ENCODE results near the gene DSTYK. TPM values are rescaled to one million over a fixed set of nuclear protein-coding genes. Genes with fewer than 3 reads are reported as not detected.

The DSTYK gene
- total RNA-seq, 2 donors from 2014 or later: 9.8 to 10.7 TPM

GRCh38 chr1:205248793-205249601, 37.5 kb upstream of the DSTYK start:
- no peak overlapping the region for H3K27ac Mint-ChIP-seq
- ATAC-seq (replicated peaks in 1 of 2) (no peak), DNase-seq (no peak)
- H3K27me3 Mint-ChIP-seq (ENCODE audit: low read depth): no peaks in the 10 kb centered on the region
- H3K4me1 Mint-ChIP-seq (ENCODE audit: low read depth): peaks cover 4% of the 10 kb centered on the region
- H3K36me3 Mint-ChIP-seq (ENCODE audit: insufficient read depth in 2 of 2): peaks cover 0 to 1% of the 10 kb centered on the region in 2 donors
- H3K9me3 Mint-ChIP-seq: no peaks in the 10 kb centered on the region
- peak overlapping the region in 1 of 2 donors; percentile 11 for H3K4me3 Mint-ChIP-seq

GRCh38 chr1:205247130-205247921, 35.8 kb upstream of the DSTYK start:
- DNase-seq (peak in 1 of 2 donors; percentile 21), ATAC-seq (replicated peaks in 1 of 2) (peak; percentile 32 to 64)
- H3K4me1 Mint-ChIP-seq (ENCODE audit: low read depth): peaks cover 9% of the 10 kb centered on the region
- no peak overlapping the region for H3K27ac Mint-ChIP-seq
- peaks cover 0 to 4% of the 10 kb centered on the region in 2 donors for H3K36me3 Mint-ChIP-seq (ENCODE audit: insufficient read depth in 2 of 2)
- H3K27me3 Mint-ChIP-seq (ENCODE audit: low read depth): no peaks in the 10 kb centered on the region
- H3K9me3 Mint-ChIP-seq: no peaks in the 10 kb centered on the region
- H3K4me3 Mint-ChIP-seq: peak overlapping the region; percentile 5 to 9

GRCh38 chr1:205246351-205247119, 35.0 kb upstream of the DSTYK start:
- peaks cover 9% of the 10 kb centered on the region for H3K4me1 Mint-ChIP-seq (ENCODE audit: low read depth)

GRCh38 chr1:205245096-205245495, 33.6 kb upstream of the DSTYK start:
- no peak overlapping the region for H3K4me3 Mint-ChIP-seq
- peaks cover 0 to 5% of the 10 kb centered on the region in 2 donors for H3K36me3 Mint-ChIP-seq (ENCODE audit: insufficient read depth in 2 of 2)
- DNase-seq (no peak), ATAC-seq (replicated peaks in 1 of 2) (no peak)
- no peaks in the 10 kb centered on the region for H3K27me3 Mint-ChIP-seq (ENCODE audit: low read depth)
- no peaks in the 10 kb centered on the region for H3K9me3 Mint-ChIP-seq
- no peak overlapping the region for H3K27ac Mint-ChIP-seq
- H3K4me1 Mint-ChIP-seq (ENCODE audit: low read depth): peaks cover 17% of the 10 kb centered on the region

More at GRCh38 chr1:205246351-205247119, 35.0 kb upstream of the DSTYK start:
- Mint-ChIP-seq H3K9me3 (no peaks in the 10 kb centered on the region), H3K27ac (no peak overlapping the region), H3K4me3 (peak overlapping the region; percentile 9 to 70), H3K36me3 (ENCODE audit: insufficient read depth in 2 of 2) (peaks cover 0 to 5% of the 10 kb centered on the region in 2 donors), H3K27me3 (ENCODE audit: low read depth) (no peaks in the 10 kb centered on the region)
- DNase-seq (no peak), ATAC-seq (replicated peaks in 1 of 2) (no peak)

- ATAC-seq (replicated peaks in 1 of 2): no peak
- Mint-ChIP-seq H3K9me3 (no peaks in the 10 kb centered on the region), H3K27me3 (ENCODE audit: low read depth) (no peaks in the 10 kb centered on the region), H3K36me3 (ENCODE audit: insufficient read depth in 2 of 2) (peaks cover 0 to 5% of the 10 kb centered on the region in 2 donors), H3K4me3 (no peak overlapping the region), H3K27ac (no peak overlapping the region), H3K4me1 (ENCODE audit: low read depth) (peaks cover 24% of the 10 kb centered on the region)
- DNase-seq: no peak
Observed at GRCh38 chr1:205244384-205244783, 32.9 kb upstream of the DSTYK start.

GRCh38 chr1:205243350-205244191, 32.1 kb upstream of the DSTYK start:
- H3K9me3 Mint-ChIP-seq: no peaks in the 10 kb centered on the region
- H3K36me3 Mint-ChIP-seq (ENCODE audit: insufficient read depth in 2 of 2): peaks cover 0 to 5% of the 10 kb centered on the region in 2 donors
- no peak for ATAC-seq (replicated peaks in 1 of 2)

GRCh38 chr1:205241366-205242030, 30.0 kb upstream of the DSTYK start:
- Mint-ChIP-seq H3K9me3 (no peaks in the 10 kb centered on the region), H3K36me3 (ENCODE audit: insufficient read depth in 2 of 2) (peaks cover 0 to 4% of the 10 kb centered on the region in 2 donors), H3K4me3 (no peak overlapping the region), H3K27me3 (ENCODE audit: low read depth) (no peaks in the 10 kb centered on the region), H3K4me1 (ENCODE audit: low read depth) (peaks cover 48% of the 10 kb centered on the region), H3K27ac (no peak overlapping the region)
- ATAC-seq (replicated peaks in 1 of 2) (no peak), DNase-seq (no peak)

More at GRCh38 chr1:205243350-205244191, 32.1 kb upstream of the DSTYK start:
- Mint-ChIP-seq H3K4me1 (ENCODE audit: low read depth) (peaks cover 27% of the 10 kb centered on the region), H3K27me3 (ENCODE audit: low read depth) (no peaks in the 10 kb centered on the region), H3K4me3 (no peak overlapping the region), H3K27ac (no peak overlapping the region)
- DNase-seq: no peak

- Mint-ChIP-seq H3K27me3 (ENCODE audit: low read depth) (no peaks in the 10 kb centered on the region), H3K36me3 (ENCODE audit: insufficient read depth in 2 of 2) (peaks cover 0 to 4% of the 10 kb centered on the region in 2 donors), H3K4me3 (peak overlapping the region in 1 of 2 donors; percentile 7), H3K9me3 (no peaks in the 10 kb centered on the region), H3K27ac (no peak overlapping the region), H3K4me1 (ENCODE audit: low read depth) (peaks cover 52% of the 10 kb centered on the region)
- DNase-seq: no peak
- no peak for ATAC-seq (replicated peaks in 1 of 2)
Observed at GRCh38 chr1:205240569-205240968, 29.1 kb upstream of the DSTYK start.

GRCh38 chr1:205240118-205240517, 28.6 kb upstream of the DSTYK start:
- H3K9me3 Mint-ChIP-seq: no peaks in the 10 kb centered on the region
- no peaks in the 10 kb centered on the region for H3K27me3 Mint-ChIP-seq (ENCODE audit: low read depth)
- H3K36me3 Mint-ChIP-seq (ENCODE audit: insufficient read depth in 2 of 2): peaks cover 0 to 4% of the 10 kb centered on the region in 2 donors
- peak overlapping the region; percentile 7 to 13 for H3K4me3 Mint-ChIP-seq
- peak; percentile 34 to 36 for DNase-seq
- H3K27ac Mint-ChIP-seq: no peak overlapping the region
- peak; percentile 78 to 80 for ATAC-seq (replicated peaks in 1 of 2)
- H3K4me1 Mint-ChIP-seq (ENCODE audit: low read depth): peaks cover 52% of the 10 kb centered on the region

GRCh38 chr1:205239078-205239477, 27.6 kb upstream of the DSTYK start:
- Mint-ChIP-seq H3K4me3 (peak overlapping the region in 1 of 2 donors; percentile 75), H3K36me3 (ENCODE audit: insufficient read depth in 2 of 2) (peaks cover 0 to 4% of the 10 kb centered on the region in 2 donors), H3K27me3 (ENCODE audit: low read depth) (no peaks in the 10 kb centered on the region), H3K27ac (no peak overlapping the region), H3K4me1 (ENCODE audit: low read depth) (peaks cover 61% of the 10 kb centered on the region), H3K9me3 (no peaks in the 10 kb centered on the region)
- ATAC-seq (replicated peaks in 1 of 2) (no peak), DNase-seq (no peak)

- Mint-ChIP-seq H3K4me1 (ENCODE audit: low read depth) (peaks cover 72% of the 10 kb centered on the region), H3K4me3 (peak overlapping the region; percentile 66 to 75), H3K27ac (peak overlapping the region; percentile 48), H3K36me3 (ENCODE audit: insufficient read depth in 2 of 2) (peaks cover 0 to 4% of the 10 kb centered on the region in 2 donors), H3K9me3 (no peaks in the 10 kb centered on the region), H3K27me3 (ENCODE audit: low read depth) (no peaks in the 10 kb centered on the region)
- ATAC-seq (replicated peaks in 1 of 2) (peak; percentile 77 to 82), DNase-seq (peak; percentile 47 to 58)
Observed at GRCh38 chr1:205237526-205238484, 26.3 kb upstream of the DSTYK start.
